ENCODE measurements around the gene NEURL1B.

The NEURL1B gene

DNA sequence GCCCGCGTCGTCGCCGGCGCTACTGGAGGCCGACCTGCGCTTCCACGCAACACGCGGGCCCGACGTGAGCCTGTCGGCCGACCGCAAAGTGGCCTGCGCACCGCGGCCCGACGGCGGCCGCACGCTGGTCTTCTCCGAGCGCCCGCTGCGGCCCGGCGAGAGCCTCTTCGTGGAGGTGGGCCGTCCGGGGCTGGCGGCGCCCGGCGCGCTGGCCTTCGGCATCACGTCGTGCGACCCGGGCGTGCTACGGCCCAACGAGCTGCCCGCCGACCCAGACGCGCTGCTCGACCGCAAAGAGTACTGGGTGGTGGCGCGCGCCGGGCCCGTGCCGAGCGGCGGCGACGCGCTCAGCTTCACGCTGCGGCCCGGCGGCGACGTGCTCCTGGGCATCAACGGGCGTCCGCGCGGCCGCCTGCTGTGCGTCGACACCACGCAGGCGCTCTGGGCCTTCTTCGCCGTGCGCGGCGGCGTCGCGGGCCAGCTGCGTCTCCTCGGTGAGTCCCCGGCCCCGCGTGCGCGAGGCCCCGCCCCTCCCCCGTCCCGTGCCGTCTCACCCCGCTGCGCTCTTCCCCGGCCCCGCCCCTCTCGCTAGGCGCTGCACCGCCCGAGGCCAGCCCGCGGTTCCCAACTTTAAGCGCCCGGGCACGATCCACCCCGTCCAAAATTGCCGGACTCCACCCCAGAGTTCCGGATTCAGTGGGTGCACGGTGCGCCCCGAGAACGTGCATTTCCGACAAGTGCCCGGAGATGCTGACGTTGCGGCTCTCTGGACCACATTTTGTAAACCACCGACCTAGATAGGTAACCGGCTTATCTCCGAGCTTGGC lies 42.8 kb downstream of the NEURL1B start:
- peak; percentile 66 for DNase-seq

DNA sequence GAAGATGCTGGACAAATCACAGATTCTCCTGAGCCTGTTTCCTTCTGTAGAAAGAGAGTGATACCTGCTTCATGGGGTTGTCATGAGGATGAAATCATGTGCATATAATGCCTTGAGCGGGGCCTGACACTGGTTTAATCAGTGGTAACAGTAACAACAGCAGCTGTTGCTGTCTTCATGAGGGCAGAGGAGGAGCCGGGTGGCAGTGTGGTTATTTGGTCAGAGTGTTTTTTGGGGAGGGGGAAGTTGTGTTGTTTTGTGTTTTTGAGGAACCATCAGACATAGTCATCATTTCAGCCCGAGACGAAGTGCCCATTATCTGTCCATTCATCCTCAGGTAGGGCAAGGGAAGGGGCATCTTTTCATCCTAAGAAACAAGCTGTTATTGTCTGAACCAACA lies 44.0 kb downstream of the NEURL1B start:
- DNase-seq = no peak

DNA sequence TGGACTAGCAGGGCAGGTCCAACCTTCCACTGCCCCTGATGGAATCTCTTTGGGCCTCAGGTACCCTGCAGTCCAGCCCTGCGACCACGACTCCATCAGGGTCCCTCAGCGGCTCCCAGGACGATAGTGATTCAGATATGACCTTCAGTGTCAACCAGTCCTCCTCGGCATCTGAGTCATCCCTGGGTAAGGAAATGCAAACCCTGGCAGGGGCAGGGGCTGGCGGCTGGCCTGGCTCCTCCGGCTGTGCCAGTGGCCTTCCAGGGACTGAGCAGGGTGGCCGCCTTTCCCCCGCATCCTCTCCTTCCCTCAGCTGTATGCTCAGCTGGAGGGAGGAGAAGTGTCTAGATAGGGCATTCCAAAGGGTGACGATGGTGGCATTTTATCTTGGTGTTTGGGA lies 45.0 kb downstream of the NEURL1B start:
- no peak for DNase-seq

DNA sequence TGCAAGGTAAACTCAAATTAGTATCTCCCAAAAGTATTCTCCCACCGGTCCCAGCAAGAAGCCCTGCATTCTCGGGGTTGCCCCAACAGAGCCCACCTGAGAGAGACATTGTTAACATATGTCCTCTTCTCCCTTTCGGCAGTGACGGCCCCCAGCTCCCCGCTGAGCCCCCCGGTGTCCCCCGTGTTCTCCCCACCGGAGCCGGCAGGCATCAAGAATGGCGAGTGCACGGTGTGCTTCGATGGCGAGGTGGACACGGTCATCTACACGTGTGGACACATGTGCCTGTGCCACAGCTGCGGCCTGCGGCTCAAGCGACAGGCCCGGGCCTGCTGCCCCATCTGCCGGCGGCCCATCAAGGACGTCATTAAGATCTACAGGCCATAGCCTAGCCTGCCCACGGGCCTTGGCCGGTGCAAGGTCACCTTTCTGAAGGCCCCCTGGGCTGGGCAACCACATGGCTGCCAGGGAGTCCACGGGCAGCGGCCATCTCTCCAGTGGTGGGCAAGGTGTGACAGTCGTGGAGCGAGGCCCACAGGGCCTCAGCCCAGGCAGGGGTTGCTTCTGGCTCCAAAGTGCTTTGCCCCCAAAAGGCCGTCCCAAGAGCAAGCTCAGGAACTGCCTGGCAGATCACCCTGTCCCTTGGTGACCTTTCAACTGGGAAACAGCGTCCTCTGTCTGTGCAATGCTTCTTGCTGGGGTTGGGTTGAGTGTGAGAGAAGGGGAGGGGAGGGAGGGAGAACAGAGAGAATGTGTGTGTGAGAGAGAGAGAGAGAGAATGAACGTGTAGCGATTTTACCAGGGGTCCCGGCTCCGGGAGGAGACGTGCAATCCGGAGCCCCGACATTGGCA lies 45.7 kb downstream of the NEURL1B start:
- DNase-seq = no peak

GRCh38 chr5:172687940-172688339 lies 46.9 kb downstream of the NEURL1B start:
- no peak for DNase-seq

GRCh38 chr5:172688349-172689217 lies 47.5 kb downstream of the NEURL1B start:
- peak; percentile 20 for DNase-seq

GRCh38 chr5:172689218-172689572 lies 48.1 kb downstream of the NEURL1B start:
- DNase-seq = no peak

DNA sequence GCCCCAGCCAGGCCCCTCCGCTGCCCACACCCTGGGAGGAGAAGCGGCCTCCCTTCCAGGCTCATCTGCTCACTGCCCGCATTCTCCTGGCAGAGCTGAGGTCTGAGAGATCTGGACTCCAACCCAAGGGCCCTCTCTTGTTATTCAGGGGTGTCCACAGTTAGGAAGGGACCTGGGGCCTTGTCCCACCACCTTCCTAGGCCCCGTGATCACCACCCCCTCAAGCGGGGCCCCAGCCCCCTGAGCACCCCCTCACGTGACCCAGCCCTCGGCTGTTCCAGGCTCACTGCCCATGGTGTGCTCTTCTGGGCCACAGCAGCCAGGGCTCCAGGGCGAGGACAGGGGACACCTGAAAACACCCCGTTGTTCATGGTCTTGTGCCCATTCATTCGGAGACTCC lies 48.7 kb downstream of the NEURL1B start:
- DNase-seq = no peak

- no peak for DNase-seq
Observed at GRCh38 chr5:172690258-172691075, 49.4 kb downstream of the NEURL1B start.

DNA sequence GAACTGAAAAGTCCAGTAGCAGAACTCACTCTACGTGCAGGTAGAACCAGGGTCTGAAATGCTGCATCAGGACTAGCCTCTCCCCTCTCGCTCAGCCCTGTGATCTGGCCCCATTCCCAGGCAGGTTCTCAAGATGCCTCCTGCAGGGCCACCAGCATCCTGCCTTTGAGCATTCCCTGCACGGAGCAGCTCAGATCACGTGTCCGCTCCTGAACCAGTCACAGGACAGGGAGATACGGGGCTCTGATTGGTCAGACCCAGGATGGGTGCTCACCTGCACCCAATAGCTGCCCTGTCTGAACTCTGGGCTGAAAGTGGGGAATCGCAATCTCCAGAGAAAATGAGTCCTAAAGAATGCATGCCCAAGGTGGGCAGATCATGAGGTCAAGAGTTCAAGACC lies 50.8 kb downstream of the NEURL1B start:
- DNase-seq = no peak

DNA sequence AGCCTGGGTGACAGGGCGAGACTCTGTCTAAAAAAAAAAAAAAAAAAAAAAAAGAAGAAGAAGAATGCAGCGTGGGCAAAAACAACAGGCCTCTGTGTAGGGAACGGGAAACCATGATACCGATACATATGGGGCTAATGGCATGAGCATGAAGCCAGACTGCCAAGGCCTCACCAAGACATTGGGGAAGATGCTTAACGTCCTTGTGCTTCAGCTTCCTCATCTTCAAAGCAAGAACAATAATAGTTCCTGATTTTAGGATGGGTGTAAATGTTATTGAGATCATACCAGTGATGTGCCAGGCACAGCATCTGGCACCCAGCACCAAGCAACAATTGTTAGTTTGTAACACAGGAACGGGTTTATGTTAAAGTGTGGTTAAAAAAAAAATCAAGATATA lies 51.4 kb downstream of the NEURL1B start:
- no peak for DNase-seq

DNA sequence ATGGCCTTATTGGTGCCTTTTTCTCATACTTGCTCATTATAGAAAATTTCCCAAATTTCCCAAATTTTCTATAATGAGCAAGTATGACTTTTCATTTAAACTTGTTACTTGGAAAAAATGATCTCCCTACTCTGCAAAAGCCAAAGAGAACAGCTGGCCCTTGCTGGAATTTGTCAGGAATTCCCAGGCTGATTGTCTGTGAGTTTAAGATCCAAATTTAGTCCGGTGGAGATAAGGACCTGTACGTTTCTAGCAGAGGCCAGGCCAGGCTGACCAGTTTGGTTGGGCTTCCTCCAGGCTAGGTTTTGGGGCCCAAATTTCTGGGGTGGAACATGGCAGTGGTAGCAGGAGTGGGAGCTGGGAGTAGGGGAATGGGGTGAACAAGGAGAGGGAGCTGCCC lies 51.9 kb downstream of the NEURL1B start:
- DNase-seq = no peak

GRCh38 chr5:172694061-172694460 lies 53.0 kb downstream of the NEURL1B start:
- no peak for DNase-seq

GRCh38 chr5:172694541-172694940 lies 53.5 kb downstream of the NEURL1B start:
- no peak for DNase-seq

DNA sequence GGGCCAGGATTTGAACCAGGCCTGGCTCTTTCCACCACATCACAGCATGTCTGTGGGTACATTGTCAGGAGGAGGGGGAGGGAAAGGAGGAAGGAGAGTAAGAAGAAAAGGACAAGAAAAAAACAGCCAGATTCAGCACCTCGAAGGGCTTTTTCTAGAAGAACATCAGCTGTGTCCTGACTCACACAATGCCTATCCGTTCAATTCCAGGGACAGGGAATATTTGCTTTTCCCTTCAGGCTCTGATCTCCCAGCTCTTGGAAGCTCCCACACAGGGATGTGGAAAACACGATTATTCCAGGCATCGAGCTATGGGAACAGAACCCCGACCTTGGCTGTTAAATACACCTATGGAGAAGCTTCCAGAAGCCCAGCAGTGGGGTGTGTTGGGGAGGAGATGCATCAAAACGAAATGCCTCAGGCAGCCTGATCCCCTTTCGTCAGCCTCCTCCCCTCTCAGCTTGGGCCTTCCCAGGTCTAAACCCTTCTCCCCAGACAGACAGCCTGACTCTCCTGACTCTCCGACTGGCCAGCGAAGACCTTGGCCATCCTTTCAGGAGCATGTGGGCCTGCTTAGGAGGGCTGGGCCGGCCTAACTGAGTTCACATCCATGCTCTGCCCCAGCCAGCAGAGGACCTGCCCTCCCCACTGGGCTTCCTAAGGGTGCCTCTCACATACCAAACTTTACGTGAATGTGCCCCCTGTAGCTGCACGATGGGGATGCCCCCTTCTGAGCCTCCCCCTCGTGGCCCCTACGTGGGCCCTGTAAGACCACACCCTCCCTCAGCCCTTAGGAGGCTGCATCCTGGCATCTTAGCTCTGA lies 54.4 kb downstream of the NEURL1B start:
- no peak for DNase-seq

GRCh38 chr5:172696171-172696849 lies 55.2 kb downstream of the NEURL1B start:
- DNase-seq = no peak

GRCh38 chr5:172697123-172698121 lies 56.4 kb downstream of the NEURL1B start:
- peak; percentile 82 for DNase-seq

- no peak for DNase-seq
Observed at GRCh38 chr5:172699423-172699822, 58.4 kb downstream of the NEURL1B start.

DNA sequence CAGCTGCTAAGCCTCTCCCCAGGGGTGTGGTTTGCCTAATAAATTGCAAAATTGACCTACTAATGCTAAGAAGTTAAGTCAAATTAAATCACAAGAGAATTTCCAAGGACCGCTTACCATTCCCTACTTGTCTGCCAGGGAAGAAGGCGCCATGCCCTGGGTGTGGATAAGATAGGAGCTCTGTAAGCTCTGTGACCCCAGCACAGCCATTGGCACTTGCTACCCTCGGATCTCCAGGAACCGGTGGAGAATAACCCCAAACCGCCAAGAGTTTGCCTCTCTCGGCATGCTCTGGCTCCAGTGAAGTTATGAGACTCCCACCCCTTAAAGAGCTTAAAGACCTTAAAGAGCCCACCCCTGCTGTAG lies 58.9 kb downstream of the NEURL1B start:
- DNase-seq = no peak

All from stimulated activated CD4-positive, alpha-beta T cell treated with anti-CD3 and anti-CD28 coated beads, Interleukin-1b, Interleukin-23, amount 100 ng/mL, for 48 hours (primary cell).